A549 (cell line): ENCODE data around the gene PTCH2. TPM values are rescaled to one million over a fixed set of nuclear protein-coding genes. Genes with fewer than 3 reads are reported as not detected.

Source experiments
- ATAC-seq, 2 experiments: fragments of 200-7000 bp in 1 of 2; fragments of >200 bp in 1 of 2; cut with Nextera tagmentation in 1 of 2; cut with Tn5 transposase in 1 of 2; 3 replicates each; pipeline versions ENCODE4 v1.8.0 to v1.9.1; 2018 to 2020; ENCODE audit warnings: mild to moderate bottlenecking in 1 of 2, moderate library complexity in 1 of 2
- CTCF ChIA-PET: fragments of 300-600 bp; sonication (Branson Sonifier 250); formaldehyde crosslinking; extraction: SDS; loops from one replicate; lab custom pipeline; 2021; ENCODE audit warnings: antibody characterized with exemption, inconsistent platforms; lab: Yijun Ruan, JAX
- POLR2A ChIA-PET: fragments of 350-600 bp; formaldehyde crosslinking; extraction: SDS; loops from one replicate; lab custom pipeline; 2021; ENCODE audit warnings: antibody characterized with exemption, inconsistent platforms; lab: Yijun Ruan, JAX
- DNase-seq, 2 experiments: peaks; one replicate each; pipeline versions ENCODE4 v3.0.0 to v3.0.0-alpha.2; 2011 to 2016; ENCODE audit warnings: low read depth in 1 of 2, low spot score in 1 of 2
- FAIRE-seq: peaks from 2 replicates; lab custom pipeline; 2011; peaks lifted over from hg19 to GRCh38; lab: Jason Lieb, UNC
- H3K27ac ChIP-seq, 2 experiments: fragments of >200 bp; sonication (Bioruptor Twin); formaldehyde crosslinking; 3 replicates each; pipeline ENCODE4 v1.5.1; 2016 to 2017
- H3K4me1 ChIP-seq: fragments of >200 bp; sonication (Bioruptor Twin); formaldehyde crosslinking; 3 replicates; pipeline ENCODE4 v1.6.1; 2016
- H3K4me2 ChIP-seq: fragments of >200 bp; sonication (Bioruptor Twin); formaldehyde crosslinking; 3 replicates; pipeline ENCODE4 v1.6.1; 2016
- H3K4me3 ChIP-seq: fragments of >200 bp; sonication (Bioruptor Twin); formaldehyde crosslinking; 3 replicates; pipeline ENCODE4 v1.5.1; 2016
- H3K9me3 ChIP-seq: fragments of >200 bp; sonication (Bioruptor Twin); formaldehyde crosslinking; 3 replicates; pipeline ENCODE4 v1.6.1; 2016
- BCL3 ChIP-seq: fragments of >200 bp; sonication (Bioruptor Twin); formaldehyde crosslinking; IDR thresholded peaks from 3 replicates; pipeline ENCODE4 v1.6.1; 2016
- E2F6 ChIP-seq: IDR thresholded peaks from 2 replicates; pipeline ENCODE4 v1.6.1; 2012; ENCODE audit warnings: low read depth, borderline replicate concordance
- FOSB ChIP-seq: fragments of 250-450 bp; sonication (Bioruptor Pico); IDR thresholded peaks from 2 replicates; pipeline ENCODE4 v1.5.0; 2020; ENCODE audit warnings: mild to moderate bottlenecking, moderate library complexity
- HOXB13 ChIP-seq: fragments of 250-450 bp; sonication (Bioruptor Pico); IDR thresholded peaks from 2 replicates; pipeline ENCODE4 v1.5.0; 2020; ENCODE audit warnings: low read depth, mild to moderate bottlenecking, moderate library complexity
- HOXB5 ChIP-seq: fragments of 250-450 bp; sonication (Bioruptor Pico); IDR thresholded peaks from 2 replicates; pipeline ENCODE4 v1.5.0; 2020; ENCODE audit warnings: mild to moderate bottlenecking, moderate library complexity
- JUN ChIP-seq, 2 experiments: fragments of >200 bp; sonication (Bioruptor Twin); formaldehyde crosslinking; IDR thresholded peaks; 2 replicates in 1 of 2; 3 replicates in 1 of 2; pipeline ENCODE4 v1.6.1; 2016 to 2017
- JUNB ChIP-seq: fragments of >200 bp; sonication (Bioruptor Twin); formaldehyde crosslinking; IDR thresholded peaks from 2 replicates; pipeline ENCODE4 v1.6.1; 2016
- KDM5A ChIP-seq: fragments of 200-600 bp; sonication (generic); IDR thresholded peaks from 2 replicates; pipeline ENCODE4 v1.6.1; 2016; ENCODE audit warnings: antibody characterized with exemption, mild to moderate bottlenecking
- MYC ChIP-seq: IDR thresholded peaks from 2 replicates; pipeline ENCODE4 v1.6.1; 2012; ENCODE audit warnings: mild to moderate bottlenecking, inconsistent platforms, low read length, improper control_type of control experiment, borderline replicate concordance
- PBX3 ChIP-seq: IDR thresholded peaks from 2 replicates; pipeline ENCODE4 v1.6.1; 2012
- PHF8 ChIP-seq: fragments of 200-600 bp; sonication (generic); IDR thresholded peaks from 2 replicates; pipeline ENCODE4 v1.6.1; 2016; ENCODE audit warnings: low read depth, mild to moderate bottlenecking, antibody characterized with exemption, moderate library complexity, borderline replicate concordance
- POLR2A ChIP-seq: IDR thresholded peaks from 2 replicates; pipeline ENCODE4 v1.6.1; 2012; ENCODE audit warnings: mild to moderate bottlenecking, low read length
- REST ChIP-seq: fragments of 200-600 bp; sonication (generic); IDR thresholded peaks from 2 replicates; pipeline ENCODE4 v1.6.1; 2016; ENCODE audit warnings: antibody characterized with exemption, mild to moderate bottlenecking, moderate library complexity
- WGBS: methylation state at CpG from one replicate; pipeline ENCODE4 v1.1.6; 2017; ENCODE audit errors: missing lambda C conversion rate; 5-methylcytosine and 5-hydroxymethylcytosine counted together
- polyA plus RNA-seq, 4 experiments: library from polyadenylated mRNA; depleted of rRNA in 3 of 4; stranded (reverse); fragments of >200 nt; fragmentation: RNase III in 1 of 4; extraction: RNeasy Plus Mini Kit Qiagen cat#74134 plus additional on column Dnase treatment in 1 of 4; gene quantifications; 2 replicates in 3 of 4; 3 replicates in 1 of 4; pipeline ENCODE4 v1.2.3, GENCODE V29; 2011 to 2017
- small RNA-seq, 6 experiments: library from RNA; depleted of rRNA; stranded (forward); fragments of <200 nt; gene quantifications; one replicate each; pipeline ENCODE3, GENCODE V24; 2012
- TF ChIP-seq, protein P1 (sequence below): IDR thresholded peaks from 2 replicates; pipeline ENCODE4 v1.6.1; 2012

PTCH2 gene
- polyA plus RNA-seq, 2 of the 4 experiments (the other 2 are of a cell fraction): 0.14 to 0.32 TPM

DNA sequence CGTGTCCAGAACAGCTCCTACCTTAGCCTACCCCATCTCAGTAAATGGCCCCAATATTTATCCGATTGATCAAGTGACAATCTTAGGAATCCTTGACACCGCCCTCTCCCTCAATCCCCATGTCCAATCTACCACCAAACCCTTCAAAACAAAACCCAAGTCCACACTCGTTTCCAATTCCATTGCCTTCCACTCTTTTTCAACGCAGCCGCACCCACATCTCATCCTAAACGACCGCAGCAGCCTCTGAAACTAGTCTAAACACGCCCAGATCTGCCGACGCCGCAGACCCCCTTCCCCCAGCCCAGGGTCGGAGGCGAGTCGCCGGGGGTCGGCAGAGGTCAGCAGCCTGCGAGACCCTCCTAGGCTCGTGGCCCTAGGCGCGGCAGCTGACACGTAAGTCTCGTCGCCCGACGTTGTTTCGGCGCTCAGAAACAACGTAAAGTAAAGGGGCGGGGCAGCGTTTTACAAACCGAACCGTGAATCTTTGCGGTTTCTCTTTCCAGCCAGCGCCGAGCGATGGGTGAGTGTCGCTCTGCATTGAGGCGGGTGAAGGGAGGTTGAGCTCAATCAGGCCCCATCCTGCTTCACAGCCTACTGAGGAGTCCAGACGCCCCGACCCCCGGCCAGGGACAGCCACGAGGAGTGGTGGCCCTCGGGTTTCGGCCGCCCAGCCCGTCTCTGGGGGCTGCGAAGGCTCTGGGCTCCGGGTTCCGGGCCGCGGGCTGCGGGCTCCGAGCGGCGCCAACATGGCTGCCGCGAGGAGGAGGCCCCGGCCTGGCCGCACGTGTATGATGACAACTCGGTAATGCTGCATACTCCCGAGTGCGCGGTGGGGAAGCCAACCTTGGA is 67.7 kb downstream of the PTCH2 start, which contains the start of gene RPS8:
Gene RPS8 (plus strand): TSS at position 463 of the 852 bp plus-strand sequence. CDS start 57 bp downstream, at position 520.
- TF ChIP-seq FOSB (CRISPR knock-in tag) (no peak), E2F6 (peak; percentile 41; the same call in 1 of the 2 replicates), HOXB13 (no peak), MYC (peak; percentile 93), POLR2A (peak; percentile 97), PHF8 (peak; percentile 73), JUN (IDR thresholded peaks at IDR 0.05) (peak; percentile 96), PBX3 (no peak), HOXB5 (peak; percentile 53; the same call in 1 of the 2 replicates), BCL3 (peak; percentile 95), REST (peak; percentile 23; the same call in 1 of the 2 replicates), KDM5A (peak; percentile 50; the same call in 1 of the 2 replicates), JUNB (no peak)
- TF ChIP-seq, protein P1, sequence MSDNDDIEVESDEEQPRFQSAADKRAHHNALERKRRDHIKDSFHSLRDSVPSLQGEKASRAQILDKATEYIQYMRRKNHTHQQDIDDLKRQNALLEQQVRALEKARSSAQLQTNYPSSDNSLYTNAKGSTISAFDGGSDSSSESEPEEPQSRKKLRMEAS: peak; percentile 87
- TF ChIP-seq, all 56 proteins: peak for 10
- Histone ChIP-seq H3K4me1 (peaks cover 22% of the 10 kb centered on the region), H3K4me2 (peak within 1 kb of the TSS; percentile 91), H3K27ac (peak within 1 kb of the TSS; percentile 98 to 99), H3K9me3 (no peaks in the 10 kb centered on the region), H3K4me3 (peak within 1 kb of the TSS; percentile 96)
- ChIA-PET CTCF (interaction anchor here (0.7 to 1.6 kb wide), 8 partner anchors 8 to 61 kb away, joined by 3 to 10 read pairs (median 4); partner anchors contain the start of gene RNU5D-1), POLR2A (interaction anchor here (0.5 to 2.5 kb wide), 23 partner anchors 9 to 972 kb away, joined by 3 to 17 read pairs (median 6); partner anchors contain the start of genes BEST4, BTBD19, DYNLT4 and HECTD3)
- FAIRE-seq (no peak), DNase-seq (peak; percentile 65 to 93), ATAC-seq (peak; percentile 83 to 92)
- WGBS: 3% methylated on average over 25 of the region's 65 CpGs

Small RNA genes within 50 kb of the gene (small RNA-seq; reads per million reads assigned to genes)
- gene AL136380.1: 0 reads per million in 6 experiments
- gene SNORD38A: 152 to 1,703 (median 937) reads per million in 6 experiments
- gene SNORD38B: 0 reads per million in 6 experiments
- 0.35 to 72.2 (median 3.4) reads per million in 6 experiments for gene SNORD46
- gene SNORD55: 0 reads per million in 6 experiments

Other genes starting within 250 kb of the PTCH2 start
- gene TMEM53, start 168.8 kb downstream of the PTCH2 start, polyA plus RNA-seq (2011; rRNA removed): 6.2 and 8.9 TPM in 2 replicates
- 4.8 to 8.9 TPM (median 8.0 TPM) in 3 replicates for gene TMEM53, start 168.8 kb downstream of the PTCH2 start, polyA plus RNA-seq (2017; fragmentation: RNase III; extraction: RNeasy Plus Mini Kit Qiagen cat#74134 plus additional on column Dnase treatment)
- gene ARMH1, start 168.5 kb downstream of the PTCH2 start, polyA plus RNA-seq (2011; rRNA removed): 2.7 TPM in 2 replicates
- 1.3 to 2.4 TPM (median 1.7 TPM) in 3 replicates for gene ARMH1, start 168.5 kb downstream of the PTCH2 start, polyA plus RNA-seq (2017; fragmentation: RNase III; extraction: RNeasy Plus Mini Kit Qiagen cat#74134 plus additional on column Dnase treatment)
- gene RNU5D-1, start 112.1 kb downstream of the PTCH2 start, polyA plus RNA-seq (2011; rRNA removed): not detected in 2 replicates
- not detected in 3 replicates for gene RNU5D-1, start 112.1 kb downstream of the PTCH2 start, polyA plus RNA-seq (2017; fragmentation: RNase III; extraction: RNeasy Plus Mini Kit Qiagen cat#74134 plus additional on column Dnase treatment)
- gene KIF2C, start 103.4 kb downstream of the PTCH2 start, polyA plus RNA-seq (2011; rRNA removed): 32.8 and 40.5 TPM in 2 replicates
- 25.7 to 30.0 TPM (median 26.9 TPM) in 3 replicates for gene KIF2C, start 103.4 kb downstream of the PTCH2 start, polyA plus RNA-seq (2017; fragmentation: RNase III; extraction: RNeasy Plus Mini Kit Qiagen cat#74134 plus additional on column Dnase treatment)
- gene RPS8, start 67.7 kb downstream of the PTCH2 start, polyA plus RNA-seq (2011; rRNA removed): 1,515 and 1,820 TPM in 2 replicates
- 1,575 to 1,608 TPM (median 1,577 TPM) in 3 replicates for gene RPS8, start 67.7 kb downstream of the PTCH2 start, polyA plus RNA-seq (2017; fragmentation: RNase III; extraction: RNeasy Plus Mini Kit Qiagen cat#74134 plus additional on column Dnase treatment)
- gene BEST4, start 55.1 kb downstream of the PTCH2 start, polyA plus RNA-seq (2011; rRNA removed): 0.04 and 0.09 TPM in 2 replicates
- gene BEST4, start 55.1 kb downstream of the PTCH2 start, polyA plus RNA-seq (2017; fragmentation: RNase III; extraction: RNeasy Plus Mini Kit Qiagen cat#74134 plus additional on column Dnase treatment): 0.07 to 0.08 TPM in 2 of 3 replicates, not detected in the other
- 12.6 and 16.0 TPM in 2 replicates for gene PLK3, start 42.9 kb downstream of the PTCH2 start, polyA plus RNA-seq (2011; rRNA removed)
- gene PLK3, start 42.9 kb downstream of the PTCH2 start, polyA plus RNA-seq (2017; fragmentation: RNase III; extraction: RNeasy Plus Mini Kit Qiagen cat#74134 plus additional on column Dnase treatment): 10.9 to 11.6 TPM (median 11.2 TPM) in 3 replicates
- gene DYNLT4, start 35.9 kb downstream of the PTCH2 start, polyA plus RNA-seq (2011; rRNA removed): 0.21 TPM in 1 of 2 replicates, not detected in the other
- gene DYNLT4, start 35.9 kb downstream of the PTCH2 start, polyA plus RNA-seq (2017; fragmentation: RNase III; extraction: RNeasy Plus Mini Kit Qiagen cat#74134 plus additional on column Dnase treatment): 0.12 to 0.18 TPM in 2 of 3 replicates, not detected in the other
- gene BTBD19, start 34.7 kb downstream of the PTCH2 start, polyA plus RNA-seq (2011; rRNA removed): 4.2 and 4.7 TPM in 2 replicates
- gene BTBD19, start 34.7 kb downstream of the PTCH2 start, polyA plus RNA-seq (2017; fragmentation: RNase III; extraction: RNeasy Plus Mini Kit Qiagen cat#74134 plus additional on column Dnase treatment): 4.5 to 8.9 TPM (median 7.4 TPM) in 3 replicates
- gene EIF2B3, start 143.3 kb upstream of the PTCH2 start, polyA plus RNA-seq (2011; rRNA removed): 25.4 and 35.2 TPM in 2 replicates
- gene EIF2B3, start 143.3 kb upstream of the PTCH2 start, polyA plus RNA-seq (2017; fragmentation: RNase III; extraction: RNeasy Plus Mini Kit Qiagen cat#74134 plus additional on column Dnase treatment): 21.4 to 25.8 TPM (median 22.1 TPM) in 3 replicates
- gene HECTD3, start 168.1 kb upstream of the PTCH2 start, polyA plus RNA-seq (2011; rRNA removed): 17.5 and 24.2 TPM in 2 replicates
- 15.9 to 21.8 TPM (median 19.6 TPM) in 3 replicates for gene HECTD3, start 168.1 kb upstream of the PTCH2 start, polyA plus RNA-seq (2017; fragmentation: RNase III; extraction: RNeasy Plus Mini Kit Qiagen cat#74134 plus additional on column Dnase treatment)
- gene UROD, start 169.0 kb upstream of the PTCH2 start, polyA plus RNA-seq (2011; rRNA removed): 59.0 and 74.5 TPM in 2 replicates
- gene UROD, start 169.0 kb upstream of the PTCH2 start, polyA plus RNA-seq (2017; fragmentation: RNase III; extraction: RNeasy Plus Mini Kit Qiagen cat#74134 plus additional on column Dnase treatment): 52.6 to 58.6 TPM (median 57.8 TPM) in 3 replicates